NCI-H2081 (cell line): Measurements from ENCODE around the gene SMAD9.

Source experiments
- DNase-seq, 2 experiments: peaks; one replicate each; lab custom pipeline; 2025; lab: John Stamatoyannopoulos, UW

The SMAD9 gene

DNA sequence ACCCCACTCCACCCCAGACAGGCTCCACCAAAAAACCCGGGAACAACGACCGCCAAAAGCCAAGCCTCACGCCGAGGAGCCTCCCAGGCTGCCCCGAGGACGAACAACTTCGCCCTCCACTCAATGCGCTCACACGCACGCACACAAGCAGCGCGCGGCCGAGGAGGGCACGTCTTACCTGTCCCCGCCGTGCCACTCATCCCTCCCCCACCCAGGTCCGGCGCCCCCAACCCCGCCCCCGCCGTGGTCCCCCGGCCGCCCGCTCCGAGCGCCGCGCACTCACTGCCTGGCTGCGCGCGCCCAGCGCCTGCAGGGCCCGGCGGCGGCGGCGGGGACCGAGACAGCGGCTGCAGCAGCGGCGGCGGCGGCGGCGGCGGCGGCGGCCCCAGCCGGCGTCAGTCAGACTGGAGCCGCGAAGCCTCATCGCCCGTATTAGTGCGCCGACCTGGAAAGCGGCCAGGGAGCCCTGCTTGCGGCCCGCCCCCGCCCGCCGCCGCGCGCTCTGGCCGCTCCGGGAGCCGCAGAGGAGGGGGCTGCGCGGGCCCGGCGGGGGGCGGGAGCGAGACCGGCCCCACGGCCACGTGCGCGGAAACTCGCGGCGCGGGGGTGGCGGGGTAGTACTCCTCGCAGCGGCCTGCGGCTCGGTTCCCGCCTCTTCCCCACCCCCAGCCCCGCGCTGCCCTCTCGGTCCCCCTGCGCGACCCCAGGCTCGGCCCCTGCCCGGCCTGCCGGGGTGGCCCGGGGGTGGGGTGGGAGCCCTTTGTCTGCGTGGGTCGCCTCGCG, at the start of gene SMAD9:
Gene SMAD9, minus strand, starts transcription at position 406 of the 783 bp plus-strand sequence. CDS start 40,549 bp downstream, outside the sequence.
- peak; percentile 69 to 80 for DNase-seq

- DNase-seq = no peak
Measured at GRCh38 chr13:36966404-36966803, 46.4 kb upstream of the SMAD9 start.

DNA sequence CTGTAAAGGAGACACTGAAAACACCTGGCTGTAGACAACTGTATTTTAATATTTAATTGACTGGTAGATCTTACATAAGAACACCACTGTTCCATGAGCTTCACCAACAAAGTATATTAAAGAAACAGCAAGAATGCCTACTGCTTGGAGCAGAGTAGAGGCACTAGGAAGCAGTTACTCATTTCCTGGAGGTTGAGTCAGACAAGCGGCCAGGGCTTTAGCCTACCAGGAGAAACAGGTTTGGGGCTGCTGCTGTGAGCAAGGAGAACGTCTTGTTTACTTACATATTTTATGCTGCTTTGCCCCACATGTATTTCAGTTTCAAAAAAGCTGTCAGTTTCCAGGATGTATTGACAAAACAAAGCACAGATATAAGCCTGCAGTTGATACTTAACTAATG, 45.7 kb upstream of the SMAD9 start:
- no peak for DNase-seq

- no peak for DNase-seq
Measured at GRCh38 chr13:36959456-36960116, 39.5 kb upstream of the SMAD9 start.

- no peak for DNase-seq
Measured at GRCh38 chr13:36954542-36954941, 34.5 kb upstream of the SMAD9 start.

- DNase-seq = no peak
Measured at GRCh38 chr13:36950920-36951319, 30.9 kb upstream of the SMAD9 start.

- DNase-seq = no peak
Measured at GRCh38 chr13:36950330-36950729, 30.3 kb upstream of the SMAD9 start.

DNA sequence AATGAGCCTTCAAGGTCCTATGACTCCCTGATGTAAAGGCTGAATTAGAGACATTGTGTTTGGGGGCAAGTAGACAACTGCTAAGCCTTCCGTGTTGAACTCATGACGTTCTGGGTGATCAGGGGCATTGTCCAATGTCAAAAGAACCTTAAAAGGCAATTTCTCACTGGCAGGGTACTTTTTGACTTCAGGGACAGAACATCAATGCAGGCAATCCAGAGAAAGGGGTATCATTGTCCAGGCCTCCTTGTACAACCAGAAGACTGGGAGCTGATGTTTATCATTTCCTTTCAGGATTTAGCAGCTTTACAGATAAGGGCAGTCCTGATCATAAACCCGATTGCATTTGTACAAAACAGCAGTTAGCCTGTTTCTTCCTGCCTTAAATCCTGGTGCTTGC, 25.0 kb upstream of the SMAD9 start:
- no peak for DNase-seq

DNA sequence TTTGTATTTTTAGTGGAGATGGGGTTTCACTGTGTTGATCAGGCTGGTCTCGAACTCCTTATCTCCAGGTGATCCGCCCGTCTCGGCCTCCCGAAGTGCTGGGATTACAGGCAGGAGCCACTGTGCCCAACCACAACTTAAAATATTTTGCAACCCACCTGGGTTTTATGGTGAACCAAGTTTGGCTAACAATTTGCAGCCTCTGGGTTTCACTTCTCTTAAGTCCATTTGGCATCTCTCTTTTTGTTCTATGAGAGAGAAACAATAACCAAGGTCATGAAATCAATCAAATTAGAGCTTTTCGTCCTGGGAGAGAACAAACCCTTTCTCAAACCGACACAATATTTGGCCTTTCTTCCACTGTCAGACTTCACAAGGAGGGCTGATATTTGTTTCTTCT, 5.6 kb upstream of the SMAD9 start:
- no peak for DNase-seq

GRCh38 chr13:36924001-36924400, 4.0 kb upstream of the SMAD9 start:
- no peak for DNase-seq

- DNase-seq = no peak
Measured at GRCh38 chr13:36921631-36922301, 1.7 kb upstream of the SMAD9 start.

GRCh38 chr13:36920616-36921185, 663 bp upstream of the SMAD9 start:
- no peak for DNase-seq

DNA sequence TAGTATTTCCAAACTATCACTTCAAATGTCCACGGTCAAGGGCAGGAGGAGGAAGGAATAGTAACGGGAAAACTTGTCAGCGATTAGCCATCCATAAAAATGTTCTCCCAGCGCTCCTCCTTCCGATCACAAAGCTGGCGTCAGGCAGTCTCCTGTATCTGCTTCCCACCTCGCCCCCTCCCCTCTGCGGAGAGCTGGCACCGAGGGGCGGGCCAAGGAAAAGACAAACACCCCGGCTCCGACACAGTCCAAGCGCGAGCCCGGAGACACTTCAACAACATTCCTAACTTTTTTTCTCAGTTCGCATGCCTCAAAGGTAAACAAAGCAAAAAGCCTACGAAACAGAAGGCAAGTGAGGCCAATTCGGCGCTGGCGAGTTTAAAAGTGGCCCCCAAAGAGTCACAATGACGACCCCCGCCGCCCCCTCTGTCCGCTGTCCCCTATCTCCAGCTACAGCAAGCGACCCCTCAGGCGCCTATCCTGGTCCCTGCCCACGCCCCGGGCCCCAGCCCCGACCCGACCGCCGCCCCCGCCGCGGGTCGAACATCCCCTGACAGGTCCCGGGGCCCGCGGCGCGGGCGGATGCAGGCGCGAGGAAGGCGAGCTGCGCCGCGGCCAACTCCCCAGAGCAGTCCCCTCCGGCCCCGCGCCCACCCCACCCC, 736 bp downstream of the SMAD9 start:
- peak; percentile 56 to 71 for DNase-seq

GRCh38 chr13:36918246-36919131, 1.5 kb downstream of the SMAD9 start:
- peak in 1 of 2 experiments; percentile 27 for DNase-seq

DNA sequence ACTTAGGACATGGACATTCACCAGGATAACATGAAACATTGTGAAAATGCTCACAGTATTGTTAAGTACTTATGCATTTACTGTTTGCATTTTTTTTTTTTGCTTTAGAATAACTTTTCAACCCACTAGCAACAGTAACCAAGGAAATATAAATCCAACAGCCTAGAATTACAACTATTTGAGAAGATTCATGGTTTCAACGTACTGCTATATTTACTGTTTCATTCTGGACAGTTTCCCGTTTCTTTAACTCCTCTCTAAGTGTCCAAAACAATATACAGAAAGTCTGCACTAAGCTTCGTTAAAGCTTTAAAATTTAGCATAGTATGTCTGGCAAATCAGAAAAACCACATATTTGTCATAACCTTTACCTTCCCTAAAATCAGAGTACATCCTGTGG, 2.7 kb downstream of the SMAD9 start:
- DNase-seq = no peak

DNA sequence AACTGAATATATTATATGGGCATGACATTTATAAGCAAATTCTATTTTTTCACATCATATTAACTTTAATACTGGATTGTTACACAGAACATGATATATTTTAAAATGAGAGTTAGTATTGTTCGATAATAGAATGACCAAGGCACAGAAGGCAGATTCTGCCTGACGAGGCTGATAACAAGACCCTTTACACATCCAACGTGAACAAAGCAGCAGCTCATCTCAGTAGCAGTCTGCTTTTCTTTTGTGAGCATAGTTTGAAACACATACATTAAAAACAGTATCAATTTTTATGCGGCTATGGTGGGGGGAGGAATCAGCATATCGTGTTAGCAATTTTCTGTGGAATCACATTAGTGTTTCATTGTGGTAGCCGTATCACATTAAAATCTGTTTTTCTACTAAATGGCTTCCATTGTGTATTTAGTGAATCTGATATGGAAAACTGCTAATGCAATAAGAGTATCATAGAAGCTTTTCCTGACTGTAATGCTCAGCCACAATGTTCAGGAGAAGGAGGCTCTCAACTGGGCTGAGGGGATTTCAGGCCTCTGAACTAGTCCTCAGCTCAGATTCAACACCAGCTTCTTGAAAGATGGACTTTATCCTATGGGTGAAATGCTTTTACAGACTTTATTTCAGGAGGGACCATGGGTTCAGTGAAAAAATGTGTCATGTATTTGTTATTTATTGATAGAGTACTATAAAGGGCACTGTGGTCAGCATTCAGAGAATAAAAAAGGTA, 4.0 kb downstream of the SMAD9 start:
- peak in 1 of 2 experiments; percentile 36 for DNase-seq

GRCh38 chr13:36915106-36915505, 4.9 kb downstream of the SMAD9 start:
- peak in 1 of 2 experiments; percentile 60 for DNase-seq

DNA sequence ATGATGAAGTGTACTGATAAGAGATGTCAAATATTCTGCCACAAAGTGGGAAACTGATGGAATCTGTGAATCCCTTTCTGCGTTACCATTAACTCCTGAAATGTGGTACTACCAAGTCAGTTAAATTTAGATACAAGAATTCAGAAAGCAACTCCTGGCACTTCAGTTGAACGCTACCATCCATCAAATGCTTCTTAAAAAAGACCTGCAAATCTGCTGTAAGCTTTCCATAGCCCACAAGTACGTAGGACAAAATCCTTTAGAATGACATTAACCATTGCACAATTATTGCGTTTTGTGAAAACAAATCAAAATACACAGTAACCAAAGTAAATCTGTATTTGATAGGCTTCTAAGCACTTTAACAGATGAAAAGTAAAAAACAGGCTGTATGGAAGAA, 5.4 kb downstream of the SMAD9 start:
- no peak for DNase-seq

DNA sequence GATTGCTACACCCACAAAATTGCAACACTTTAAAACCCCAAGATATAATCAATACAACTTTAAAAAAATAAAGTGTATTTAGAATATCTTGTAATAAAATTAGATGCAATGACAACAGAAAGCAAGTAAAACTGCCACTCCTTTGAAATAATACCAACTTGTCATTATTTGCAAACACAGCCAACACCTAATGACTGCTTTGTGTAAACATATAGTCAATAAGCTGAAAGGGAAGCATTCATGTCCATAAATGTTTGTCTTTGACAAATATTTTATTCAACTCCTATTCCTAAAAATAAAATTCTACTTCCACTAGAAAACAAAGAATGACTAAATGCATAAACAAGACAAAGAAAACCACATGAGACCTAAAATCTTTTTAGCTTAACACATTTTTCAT, 6.6 kb downstream of the SMAD9 start:
- DNase-seq = peak; percentile 23 to 69

DNA sequence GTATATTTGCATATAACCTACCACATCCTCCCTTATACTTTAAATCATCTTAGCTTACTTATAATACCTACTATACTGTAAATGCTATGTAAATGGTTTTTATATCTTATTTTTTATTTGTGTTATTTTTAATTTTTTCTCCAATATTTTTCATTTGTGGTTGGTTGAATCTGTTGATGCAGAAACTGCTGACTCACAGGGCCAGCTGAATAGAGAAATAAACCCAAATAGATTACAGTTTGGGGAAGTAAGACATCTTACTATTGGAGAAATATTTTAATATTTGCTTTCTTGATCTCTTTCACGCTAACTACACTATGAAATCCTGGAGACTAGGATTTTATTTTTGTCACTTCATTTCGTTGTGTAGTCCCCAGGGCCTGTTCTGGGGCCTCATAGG, 7.1 kb downstream of the SMAD9 start:
- no peak for DNase-seq
